ENCODE measurements around the gene FDXACB1.

FDXACB1 gene

GRCh38 chr11:111878849-111879636 is at the start of gene FDXACB1, which contains the start of gene CFAP68:
Gene FDXACB1, minus strand, starts transcription at chr11:111879165. Its CDS starts 33 bp downstream, at chr11:111879132.
Gene CFAP68, plus strand, starts transcription at chr11:111879541. Its CDS starts 20 bp downstream, at chr11:111879561.
- DNase-seq (ENCODE audit: low read depth in 2 of 3, low spot score in 1 of 3): peak; percentile 91 to 95 (median 92)

- DNase-seq (ENCODE audit: low read depth in 2 of 3, low spot score in 1 of 3): peak; percentile 92 to 94 (median 94)
Measured at GRCh38 chr11:111926505-111927391, 47.8 kb upstream of the FDXACB1 start.

- DNase-seq (ENCODE audit: low read depth in 2 of 3, low spot score in 1 of 3): no peak
Measured at GRCh38 chr11:111925953-111926352, 47.0 kb upstream of the FDXACB1 start.

GRCh38 chr11:111923951-111924350 is 45.0 kb upstream of the FDXACB1 start:
- no peak for DNase-seq (ENCODE audit: low read depth in 2 of 3, low spot score in 1 of 3)

- no peak for DNase-seq (ENCODE audit: low read depth in 2 of 3, low spot score in 1 of 3)
Measured at GRCh38 chr11:111923351-111923788, 44.4 kb upstream of the FDXACB1 start.

GRCh38 chr11:111922803-111923202 is 43.8 kb upstream of the FDXACB1 start:
- DNase-seq (ENCODE audit: low read depth in 2 of 3, low spot score in 1 of 3): no peak

- DNase-seq (ENCODE audit: low read depth in 2 of 3, low spot score in 1 of 3): no peak
Measured at GRCh38 chr11:111921541-111922230, 42.7 kb upstream of the FDXACB1 start.

GRCh38 chr11:111920908-111921307 is 41.9 kb upstream of the FDXACB1 start:
- DNase-seq (ENCODE audit: low read depth in 2 of 3, low spot score in 1 of 3): no peak

GRCh38 chr11:111918390-111919256 is 39.7 kb upstream of the FDXACB1 start, which contains the start of gene C11orf52:
Gene C11orf52, plus strand, starts transcription at chr11:111918913. Its CDS starts 60 bp downstream, at chr11:111918973.
- no peak for DNase-seq (ENCODE audit: low read depth in 2 of 3, low spot score in 1 of 3)

GRCh38 chr11:111917788-111918187 is 38.8 kb upstream of the FDXACB1 start:
- no peak for DNase-seq (ENCODE audit: low read depth in 2 of 3, low spot score in 1 of 3)

- no peak for DNase-seq (ENCODE audit: low read depth in 2 of 3, low spot score in 1 of 3)
Measured at GRCh38 chr11:111917312-111917711, 38.3 kb upstream of the FDXACB1 start.

- DNase-seq (ENCODE audit: low read depth in 2 of 3, low spot score in 1 of 3): no peak
Measured at GRCh38 chr11:111916768-111917167, 37.8 kb upstream of the FDXACB1 start.

GRCh38 chr11:111913997-111914396 is 35.0 kb upstream of the FDXACB1 start:
- DNase-seq (ENCODE audit: low read depth in 2 of 3, low spot score in 1 of 3): no peak

GRCh38 chr11:111913031-111913861 is 34.3 kb upstream of the FDXACB1 start:
- DNase-seq (ENCODE audit: low read depth in 2 of 3, low spot score in 1 of 3): no peak

GRCh38 chr11:111912535-111912934 is 33.6 kb upstream of the FDXACB1 start, which contains the start of gene HSPB2:
Gene HSPB2, plus strand, starts transcription at chr11:111912734. Its CDS starts 96 bp downstream, at chr11:111912830.
- no peak for DNase-seq (ENCODE audit: low read depth in 2 of 3, low spot score in 1 of 3)

- no peak for DNase-seq (ENCODE audit: low read depth in 2 of 3, low spot score in 1 of 3)
Measured at GRCh38 chr11:111911563-111912401, 32.8 kb upstream of the FDXACB1 start, which contains the start of gene CRYAB. Gene CRYAB, minus strand, starts transcription at chr11:111911770. Its CDS starts 46 bp downstream, at chr11:111911724.

GRCh38 chr11:111910676-111911562 is 32.0 kb upstream of the FDXACB1 start:
- no peak for DNase-seq (ENCODE audit: low read depth in 2 of 3, low spot score in 1 of 3)

Measured in stimulated activated CD4-positive, alpha-beta T cell treated with anti-CD3 and anti-CD28 coated beads, Interleukin-12 subunit alpha, Interleukin-12 subunit beta, amount 100 ng/mL, for 48 hours (primary cell).